ENCODE results near the gene VPS26A.
"Not testable (repeated sequence)": the region's sequence is repeated elsewhere in the genome, so short reads cannot be mapped to it uniquely, and the experiment has no call there.

VPS26A gene

DNA sequence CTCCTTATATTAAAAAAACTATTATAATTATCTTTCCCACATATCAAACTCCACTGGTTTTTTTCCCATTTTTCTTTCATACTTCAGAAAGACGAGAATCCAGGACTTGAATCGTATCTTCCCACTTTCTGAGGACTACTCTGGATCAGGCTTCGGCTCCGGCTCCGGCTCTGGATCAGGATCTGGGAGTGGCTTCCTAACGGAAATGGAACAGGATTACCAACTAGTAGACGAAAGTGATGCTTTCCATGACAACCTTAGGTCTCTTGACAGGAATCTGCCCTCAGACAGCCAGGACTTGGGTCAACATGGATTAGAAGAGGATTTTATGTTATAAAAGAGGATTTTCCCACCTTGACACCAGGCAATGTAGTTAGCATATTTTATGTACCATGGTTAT, 20.2 kb upstream of the VPS26A start:
- no peak for DNase-seq

DNA sequence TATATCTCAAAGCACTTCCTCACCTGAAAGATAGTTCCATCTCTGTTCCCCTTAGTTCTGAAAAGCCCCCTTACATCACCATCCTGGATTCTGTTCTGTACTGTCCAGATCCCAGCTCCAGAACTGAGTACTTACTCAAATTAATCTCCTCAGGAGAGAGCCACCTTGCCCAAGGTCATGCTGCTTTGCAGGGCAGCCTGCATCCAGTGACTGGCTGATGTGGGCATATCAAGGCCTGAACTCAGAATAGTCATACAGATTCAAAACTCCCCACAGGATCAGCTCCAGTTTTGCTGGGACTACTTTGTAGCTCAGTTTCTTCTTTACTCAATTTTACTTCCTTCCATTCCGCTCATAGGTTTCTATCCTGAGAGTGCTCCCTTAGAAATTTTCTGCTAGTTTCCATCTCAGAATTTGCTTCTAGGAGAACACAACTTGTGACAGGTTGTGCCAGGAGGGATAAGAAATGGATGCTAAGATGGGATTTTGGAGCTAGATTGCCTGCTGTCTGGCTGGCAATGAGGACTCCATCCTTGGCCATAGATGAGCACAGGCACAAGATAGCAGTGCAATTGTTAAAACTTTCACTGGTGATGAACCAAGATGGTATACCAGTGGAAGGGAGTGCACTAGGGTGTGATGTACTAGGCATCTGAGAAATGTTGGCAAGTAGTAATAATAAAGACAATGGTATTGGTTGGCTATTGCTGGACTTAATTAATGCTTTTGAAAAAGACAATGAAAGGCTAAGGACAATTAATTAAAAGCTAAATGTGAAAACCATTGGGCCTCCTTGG, 18.8 kb upstream of the VPS26A start:
- DNase-seq = no peak

DNA sequence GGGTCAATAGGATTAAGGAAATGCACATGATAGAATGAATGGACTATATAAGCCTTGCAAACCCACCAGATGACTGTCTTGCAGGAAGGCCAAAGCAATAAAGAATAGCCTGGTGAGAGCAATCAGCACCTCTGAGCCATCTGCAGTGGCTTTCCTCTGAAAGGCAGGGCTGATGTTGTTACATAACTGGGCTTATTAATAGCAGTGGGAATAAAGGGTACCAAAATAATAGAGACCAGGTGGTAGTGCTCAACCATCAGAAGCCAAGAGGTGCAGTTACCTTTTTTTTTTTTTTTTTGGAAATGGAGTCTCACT, 16.8 kb upstream of the VPS26A start:
- DNase-seq = no peak

DNA sequence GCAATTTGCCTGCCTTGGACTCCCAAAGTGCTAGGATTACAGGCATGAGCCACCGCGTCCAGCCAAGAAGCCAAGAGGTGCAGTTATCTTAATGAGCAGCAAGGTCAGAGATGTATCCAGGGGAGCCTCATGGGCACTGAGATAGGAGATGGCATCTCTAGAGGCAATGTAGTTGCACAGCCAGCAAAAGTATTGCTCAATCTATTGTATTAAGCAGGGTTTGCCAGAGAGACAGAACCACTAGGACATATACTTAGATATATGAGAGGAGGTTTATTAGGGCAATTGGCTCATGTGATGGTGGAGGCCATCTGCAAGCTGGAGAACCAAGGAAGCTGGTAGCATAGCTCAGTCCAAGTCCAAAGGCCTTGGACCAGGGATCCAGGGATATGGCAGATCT, 16.3 kb upstream of the VPS26A start:
- no peak for DNase-seq

DNA sequence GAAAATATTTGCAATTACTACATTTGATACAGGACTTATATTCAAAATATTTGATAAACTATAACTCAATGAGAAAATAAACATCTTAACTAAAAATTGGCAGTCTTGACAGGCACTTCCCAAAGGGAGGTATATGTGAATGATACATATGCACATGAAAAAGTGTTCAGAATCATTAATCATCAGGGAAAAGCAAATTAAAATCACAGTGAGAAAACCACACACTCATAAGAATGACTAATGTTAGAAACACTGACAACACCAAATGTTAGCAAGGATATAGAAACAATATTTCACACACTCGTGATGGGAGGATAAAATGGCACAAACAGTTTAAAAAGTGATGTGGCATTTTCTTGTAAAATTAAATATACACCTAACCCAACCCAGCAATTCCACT, 4.1 kb upstream of the VPS26A start:
- no peak for DNase-seq

DNA sequence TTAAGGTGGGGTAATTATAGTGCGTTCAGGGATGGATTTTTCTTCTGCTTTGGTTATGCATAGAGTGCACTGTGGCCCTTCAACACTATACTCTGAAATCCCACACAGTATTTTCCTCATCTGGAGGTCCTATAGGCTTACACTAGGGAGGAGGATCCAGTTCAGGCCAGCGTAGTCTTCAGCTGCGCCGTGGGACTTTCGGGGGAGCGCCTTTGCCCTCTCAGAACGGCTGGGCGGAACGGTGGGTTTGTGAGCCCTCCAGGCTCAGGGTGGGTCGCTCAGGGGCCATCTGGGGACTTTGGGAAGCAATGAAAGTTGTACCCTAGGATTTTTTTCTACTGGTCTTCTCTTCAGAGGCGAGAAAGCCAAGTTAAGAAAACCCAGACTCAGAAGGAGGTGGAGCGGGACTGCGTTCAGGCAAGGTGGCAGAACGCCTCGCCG, 652 bp upstream of the VPS26A start:
- no peak for DNase-seq

DNA sequence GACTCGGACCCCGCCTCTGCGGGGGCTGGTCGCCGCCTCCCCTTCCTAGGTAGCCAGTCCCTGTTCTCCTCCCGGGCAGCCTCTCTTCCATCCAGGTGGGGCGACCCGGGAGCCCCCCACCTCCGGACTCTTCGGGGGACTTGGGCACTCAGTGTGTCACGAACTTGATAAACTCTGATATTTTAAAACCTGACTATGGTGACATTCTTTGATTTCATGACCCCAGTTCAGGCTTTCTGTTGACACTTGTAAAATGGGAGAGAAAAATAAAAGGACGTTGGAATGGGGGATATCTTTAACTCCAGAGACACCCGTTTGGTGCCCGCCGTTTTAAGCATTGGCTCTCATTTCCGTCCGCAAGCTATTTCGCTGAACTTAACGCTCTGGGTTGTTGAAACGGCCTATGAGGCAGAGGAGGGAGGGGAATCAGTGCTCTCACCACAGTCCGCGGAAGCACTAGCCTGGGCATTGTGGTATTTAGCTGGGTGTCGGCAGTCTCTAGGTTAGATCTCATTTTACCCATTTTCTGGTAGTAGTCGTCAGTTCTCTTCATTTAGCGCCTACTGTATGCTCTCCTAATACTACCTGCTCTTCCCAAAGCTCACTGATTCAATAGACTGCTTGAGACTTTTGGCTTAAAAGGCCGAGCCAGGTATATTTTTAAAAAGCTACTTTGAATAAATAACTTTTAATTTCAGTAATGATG, 738 bp downstream of the VPS26A start:
- no peak for DNase-seq

DNA sequence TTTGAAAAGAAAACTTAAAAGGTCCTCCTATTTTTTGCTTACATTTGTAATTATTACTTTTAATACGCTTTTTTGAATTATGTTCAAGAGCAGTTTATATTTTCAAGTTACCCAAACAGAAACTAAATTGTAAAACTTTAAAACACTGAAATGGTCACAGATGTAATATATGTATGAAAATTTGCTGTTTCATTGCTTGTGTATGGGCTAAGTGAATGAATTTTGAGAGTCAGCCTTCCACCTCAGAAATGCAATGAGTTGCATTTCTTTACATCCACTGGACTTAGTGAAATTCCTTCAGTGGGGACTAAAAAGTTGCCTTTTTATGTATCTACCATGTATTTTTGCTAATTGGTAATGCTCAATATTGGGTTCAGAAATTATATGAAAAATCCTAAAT, 1.6 kb downstream of the VPS26A start:
- DNase-seq = no peak

DNA sequence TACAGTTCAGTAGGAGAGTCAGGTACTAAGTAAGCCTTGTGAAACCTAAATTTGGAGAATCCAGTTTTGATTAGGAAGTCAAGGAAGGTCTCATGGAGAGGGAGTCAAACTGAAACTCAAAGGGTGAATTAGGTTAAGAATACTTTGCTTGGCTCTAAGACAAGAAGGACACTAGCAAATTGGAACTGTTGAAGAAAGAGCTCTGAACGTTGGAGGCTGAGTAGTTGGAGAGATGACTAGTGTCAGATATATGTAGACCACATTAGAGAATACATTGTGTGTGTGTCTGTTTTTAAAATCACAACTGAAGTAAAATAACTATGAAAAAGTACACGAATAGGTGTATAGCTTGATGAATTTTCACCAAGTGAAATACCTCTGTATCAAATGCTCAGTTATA, 6.3 kb downstream of the VPS26A start:
- no peak for DNase-seq

DNA sequence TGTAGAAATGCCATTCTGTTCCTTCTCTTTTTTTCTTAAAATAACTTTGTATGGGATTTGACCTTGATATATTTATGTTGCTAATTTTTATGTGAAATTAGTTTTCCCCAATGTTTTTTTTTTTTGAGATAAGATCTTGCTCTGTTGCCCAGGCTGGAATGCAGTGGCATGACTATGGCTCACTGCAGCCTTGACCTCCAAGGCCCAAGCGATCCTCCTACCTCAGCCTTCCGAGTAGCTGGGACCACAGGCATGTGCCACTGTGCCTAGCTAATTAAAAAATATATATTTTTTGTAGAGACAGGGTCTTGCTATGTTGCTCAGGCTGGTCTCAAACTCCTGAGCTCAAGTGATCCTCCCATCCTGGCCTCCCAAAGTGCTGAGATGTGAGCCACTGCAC, 16.0 kb downstream of the VPS26A start:
- no peak for DNase-seq

DNA sequence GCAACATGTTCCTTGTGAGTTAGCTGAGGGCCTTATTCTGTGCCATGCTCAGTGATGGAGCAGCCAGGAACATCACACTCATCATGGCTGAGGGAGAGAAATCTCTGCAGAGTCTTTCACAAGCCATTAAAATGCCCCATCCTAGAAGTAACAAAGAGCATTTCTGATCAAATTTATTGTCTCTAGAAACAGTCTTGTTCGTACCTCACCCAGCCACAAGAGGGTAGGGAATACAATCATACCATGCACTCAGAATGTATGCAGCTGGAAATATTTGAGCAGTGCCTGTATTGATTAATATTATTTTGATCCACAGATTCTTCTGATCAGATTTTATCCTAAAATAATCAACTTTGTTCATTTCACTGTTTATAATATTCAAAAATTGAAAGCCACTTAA, 17.3 kb downstream of the VPS26A start:
- no peak for DNase-seq

DNA sequence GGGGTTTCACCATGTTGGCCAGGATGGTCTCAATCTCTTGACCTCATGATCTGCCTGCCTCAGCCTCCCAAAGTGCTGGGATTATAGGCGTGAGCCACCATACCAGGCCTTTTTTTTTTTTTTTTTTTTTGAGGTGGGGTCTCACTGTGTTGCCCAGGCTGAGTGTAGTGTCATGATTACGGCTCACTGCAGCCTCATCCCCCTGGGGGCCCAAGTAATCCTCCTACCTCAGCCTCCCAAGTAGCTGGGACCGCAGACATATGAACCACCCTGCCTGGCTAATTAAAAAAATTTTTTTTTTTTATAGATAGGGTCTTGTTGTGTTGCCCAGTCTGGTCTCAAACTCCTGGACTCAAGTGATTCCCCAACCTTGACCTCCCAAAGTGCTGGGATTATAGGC, 18.1 kb downstream of the VPS26A start:
- DNase-seq = not testable (repeated sequence)

DNA sequence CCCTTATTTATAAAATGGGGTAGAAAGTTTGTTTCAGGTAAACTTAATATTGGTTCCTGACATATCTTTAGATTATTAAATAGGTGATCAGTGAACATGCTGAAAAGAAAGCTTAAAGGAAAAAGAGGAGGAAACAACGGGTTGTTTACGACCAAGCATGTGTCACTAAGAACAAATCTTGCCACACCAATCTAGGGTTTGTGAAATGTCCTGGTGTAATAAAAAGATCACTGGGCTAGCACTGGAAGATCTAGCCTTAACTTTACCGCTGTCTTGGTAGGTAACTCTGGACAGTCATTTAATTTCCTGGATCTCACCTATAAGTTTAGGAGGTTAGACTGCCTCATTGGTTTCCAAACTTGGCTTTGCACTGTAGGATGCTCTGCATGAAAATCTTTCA, 19.0 kb downstream of the VPS26A start:
- DNase-seq = no peak

DNA sequence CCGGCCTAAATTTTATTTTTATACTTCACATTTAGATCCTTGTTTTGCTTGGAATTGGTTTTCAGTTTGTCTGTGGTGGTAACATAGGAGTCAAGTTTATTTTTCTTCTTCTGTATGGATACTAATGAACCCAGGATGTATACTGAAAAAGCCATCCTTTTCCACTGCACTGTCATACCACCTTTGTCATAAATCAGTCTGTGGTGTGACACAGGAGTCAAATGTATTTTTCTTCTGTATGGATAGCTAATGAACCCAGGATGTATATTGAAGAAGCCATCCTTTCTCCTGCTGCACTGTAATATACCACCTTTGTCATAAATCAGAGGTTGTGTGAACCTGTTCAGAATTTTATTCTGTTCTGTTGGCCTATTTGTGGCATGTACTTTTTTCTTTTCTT, 21.4 kb downstream of the VPS26A start:
- no peak for DNase-seq

DNA sequence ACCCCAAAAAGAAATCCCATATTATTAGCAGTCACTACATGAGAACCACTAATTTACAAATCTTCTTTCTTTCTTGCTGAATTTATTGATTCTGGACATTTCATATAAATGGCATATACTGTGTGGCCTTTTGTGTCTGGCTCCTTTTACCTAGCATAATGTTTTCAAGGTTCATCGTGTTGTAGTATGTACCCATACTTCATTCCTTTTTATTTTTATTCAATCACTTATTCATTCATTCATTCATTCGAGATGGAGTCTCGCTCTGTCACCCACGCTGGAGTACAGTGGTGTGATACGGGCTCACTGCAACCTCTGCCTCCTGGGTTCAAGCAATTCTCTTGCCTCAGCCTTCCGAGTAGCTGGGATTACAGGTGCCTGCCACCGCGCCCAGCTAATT, 21.9 kb downstream of the VPS26A start:
- DNase-seq = no peak

DNA sequence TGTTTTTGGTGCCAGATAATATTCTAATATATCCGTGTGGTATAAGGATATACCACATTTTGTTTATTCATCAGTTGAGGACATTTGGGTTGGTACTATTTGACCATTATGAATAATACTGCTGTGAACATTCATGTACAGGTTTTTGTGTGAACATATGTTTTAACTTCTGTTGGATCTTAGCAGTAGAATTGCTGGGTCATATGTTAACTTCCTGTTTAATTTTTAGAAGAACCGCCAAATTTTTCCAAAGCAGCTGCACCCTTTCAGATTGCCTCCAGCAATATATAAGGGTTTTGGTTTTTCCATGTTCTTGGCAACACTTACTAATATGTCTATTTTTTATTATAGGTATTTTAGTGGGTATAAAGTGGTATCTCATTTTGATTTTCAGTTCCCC, 22.8 kb downstream of the VPS26A start:
- no peak for DNase-seq

DNA sequence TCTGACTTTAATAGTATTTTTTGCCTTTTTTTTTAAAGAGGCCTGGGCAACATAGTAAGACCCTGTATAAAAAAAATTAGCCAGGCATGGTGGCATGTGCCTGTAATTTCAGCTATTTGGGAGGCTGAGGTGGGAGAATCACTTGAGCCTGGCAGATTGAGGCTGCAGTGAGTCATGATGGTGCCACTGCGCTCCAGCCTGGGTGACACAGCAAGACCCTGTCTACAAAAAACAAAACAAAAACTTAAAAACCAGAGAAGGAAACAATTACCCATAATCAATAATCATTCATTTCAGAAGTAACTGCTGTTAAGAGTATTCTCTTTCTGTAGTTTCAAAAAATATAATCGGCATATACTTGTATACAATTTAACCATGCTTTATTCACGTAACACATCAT, 28.0 kb downstream of the VPS26A start:
- DNase-seq = no peak

DNA sequence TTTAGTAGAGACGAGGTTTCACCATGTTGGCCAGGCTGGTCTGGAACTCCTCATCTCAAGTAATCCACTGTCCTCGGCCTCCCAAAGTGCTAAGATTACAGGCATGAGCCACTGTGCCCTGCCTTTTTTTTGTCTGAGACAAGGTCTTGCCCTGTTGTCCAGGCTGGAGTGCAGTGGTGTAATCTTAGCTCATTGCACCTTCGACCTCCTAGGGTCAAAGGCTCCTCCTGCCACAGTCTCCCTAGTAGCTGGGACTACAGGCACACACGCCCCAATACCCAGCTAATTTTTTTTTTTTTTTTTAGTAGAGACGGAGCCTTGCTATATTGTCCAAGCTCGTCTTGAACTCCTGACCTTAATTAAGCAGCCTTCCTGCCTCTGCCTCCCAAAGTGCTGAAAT, 29.2 kb downstream of the VPS26A start:
- no peak for DNase-seq

DNA sequence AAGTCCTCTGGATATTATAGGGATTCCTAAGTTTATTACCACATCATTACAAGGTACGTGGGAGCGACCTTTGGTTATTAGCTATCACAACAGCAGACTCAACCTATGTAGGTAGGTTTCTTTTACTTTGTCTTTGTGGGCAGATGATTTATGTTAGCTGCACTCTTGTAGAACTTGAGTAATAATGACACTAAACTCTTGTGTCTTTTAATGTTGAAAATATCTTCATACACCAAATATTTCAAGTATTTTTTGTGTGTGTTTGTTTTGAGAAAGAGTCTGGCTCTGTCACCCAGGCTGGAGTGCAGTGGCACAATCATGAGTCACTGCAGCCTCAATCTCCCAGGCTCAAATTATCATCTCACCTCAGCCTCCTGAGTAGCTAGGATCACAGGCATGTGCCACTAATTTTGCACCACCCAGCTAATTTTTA, 36.8 kb downstream of the VPS26A start:
- no peak for DNase-seq

DNA sequence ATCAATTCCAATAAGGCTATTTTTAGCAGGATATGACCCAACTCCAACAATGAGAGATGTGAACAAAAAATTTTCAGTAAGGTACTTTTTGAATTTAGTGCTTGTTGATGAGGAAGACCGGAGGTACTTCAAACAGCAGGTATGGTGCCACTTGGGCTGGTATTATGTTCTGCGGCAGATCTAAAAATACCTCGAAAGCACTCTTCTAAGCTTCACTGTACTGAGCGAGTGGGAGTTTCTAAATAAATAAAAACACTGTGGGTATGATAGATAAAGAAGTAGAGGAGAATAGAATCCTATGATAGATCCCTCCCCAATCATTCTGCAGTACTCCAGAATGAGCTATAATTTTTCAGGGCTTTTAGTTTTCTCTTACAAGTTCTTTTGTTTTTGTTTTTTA, 44.5 kb downstream of the VPS26A start:
- no peak for DNase-seq

DNA sequence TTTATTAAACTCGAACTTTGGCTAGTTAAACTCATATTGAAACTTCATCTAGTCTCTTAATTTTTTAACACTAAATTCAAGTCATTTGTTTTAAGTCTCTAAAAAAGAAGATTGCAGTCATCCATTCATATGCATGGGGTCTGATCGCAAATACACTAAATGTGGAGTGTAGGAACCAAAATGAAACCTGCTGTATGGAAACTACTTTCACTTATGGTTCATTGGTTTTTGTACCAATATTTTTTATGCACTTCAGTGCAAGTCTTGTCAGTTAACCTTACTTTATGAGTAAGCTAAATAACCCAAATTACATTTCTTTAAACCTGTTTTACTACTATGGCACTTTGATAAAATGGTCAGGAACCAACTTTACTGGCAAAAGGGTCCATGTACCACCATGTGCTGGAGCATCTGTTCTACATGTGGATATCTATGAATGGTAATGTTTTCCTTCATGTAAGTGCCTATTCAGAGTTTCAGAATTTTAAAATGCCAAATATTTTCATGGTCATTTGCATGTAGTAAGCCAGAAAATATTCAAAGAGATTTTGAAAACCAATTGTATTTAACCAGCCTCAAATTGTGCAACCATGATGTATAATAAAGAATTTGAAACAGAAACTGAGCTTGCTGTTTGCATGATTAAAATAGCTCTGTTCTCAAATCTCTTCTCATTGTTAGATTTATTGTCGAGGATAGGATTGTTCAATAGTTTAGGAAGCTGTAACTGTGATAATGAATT, 48.4 kb downstream of the VPS26A start:
- no peak for DNase-seq

DNA sequence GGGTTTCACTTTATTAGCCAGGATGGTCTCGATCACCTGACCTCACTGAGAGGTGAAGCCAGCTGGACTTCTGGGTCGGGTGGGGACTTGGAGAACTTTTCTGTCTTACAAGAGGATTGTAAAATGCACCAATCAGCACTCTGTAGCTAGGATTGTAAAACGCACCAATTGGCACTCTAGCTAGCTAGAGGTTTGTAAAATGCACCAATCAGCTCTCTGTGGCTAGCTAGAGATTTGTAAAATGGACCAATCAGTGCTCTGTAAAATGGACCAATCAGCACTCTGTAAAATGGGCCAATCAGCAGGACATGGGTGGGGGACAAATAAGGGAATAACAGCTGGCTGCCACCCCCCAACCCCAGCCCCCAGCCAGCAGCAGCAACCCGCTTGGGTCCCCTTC, 51.3 kb downstream of the VPS26A start:
- DNase-seq = not testable (repeated sequence)

DNA sequence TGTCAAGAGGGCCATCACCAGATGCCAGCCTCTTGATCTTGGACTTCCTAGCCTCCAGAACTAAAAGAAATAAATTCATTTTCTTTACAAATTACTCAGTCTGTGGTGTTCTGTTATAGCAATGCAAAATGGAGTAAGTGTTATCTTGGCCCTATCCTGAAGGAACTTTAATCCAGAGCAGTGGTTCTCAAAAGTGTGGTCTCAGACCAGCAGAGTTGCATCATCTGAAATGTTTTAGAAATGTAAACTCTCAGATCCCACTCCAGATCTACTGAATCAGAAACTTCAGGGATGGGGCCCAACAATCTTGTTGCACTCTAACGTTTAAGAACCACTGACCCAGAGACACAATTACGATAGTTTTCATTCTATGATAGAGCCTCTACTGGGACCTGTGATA, 52.8 kb downstream of the VPS26A start:
- DNase-seq = no peak

DNA sequence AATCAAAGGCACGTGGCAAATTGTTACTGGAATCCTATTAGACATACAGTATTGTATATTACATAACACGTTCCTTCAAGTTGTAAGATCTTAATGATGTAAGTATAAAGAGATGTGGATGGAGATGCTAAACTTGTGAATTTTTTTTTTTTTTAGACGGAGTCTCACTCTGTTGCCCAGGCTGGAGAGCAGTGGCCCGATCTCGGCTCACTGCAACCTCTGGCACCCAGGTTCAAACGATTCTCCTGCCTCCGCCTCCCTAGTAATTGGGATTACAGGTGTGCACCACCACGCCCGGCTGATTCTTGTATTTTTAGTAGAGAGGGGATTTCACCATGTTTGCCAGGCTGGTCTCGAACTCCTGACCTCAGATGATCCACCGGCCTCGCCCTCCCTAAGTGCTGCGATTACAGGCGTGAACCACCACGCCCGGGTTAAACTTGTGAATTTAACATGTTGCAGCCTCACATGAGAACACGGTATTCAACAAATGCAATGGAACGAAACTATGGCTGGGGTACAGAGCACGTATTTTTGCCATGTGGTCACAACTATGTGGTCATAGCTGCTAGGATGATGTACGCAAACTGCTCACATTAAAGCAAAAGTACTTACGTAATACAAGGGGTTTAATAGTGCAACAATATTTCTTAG, 55.2 kb downstream of the VPS26A start:
- no peak for DNase-seq

Data from NCI-H187 treated with DMSO at 0.1 percent for 48 hours (cell line).